RWPE2 (cell line): ENCODE data around the gene MAPK8.

Source experiments
- ATAC-seq: fragments of 200-7000 bp; cut with Tn5 transposase; 3 replicates; pipeline ENCODE4 v1.9.1; 2021; ENCODE audit warnings: low read depth
- DNase-seq: peaks from one replicate; pipeline ENCODE4 v3.0.0-alpha.2; 2020; ENCODE audit warnings: low spot score
- H3K27ac ChIP-seq: fragments of 450-650 bp; 2 replicates; pipeline ENCODE4 v1.5.1; 2017; ENCODE audit warnings: mild to moderate bottlenecking; ENCODE audit not compliant: poor library complexity, severe bottlenecking
- H3K27me3 ChIP-seq: fragments of 250-450 bp; sonication (Bioruptor Pico); 2 replicates; pipeline ENCODE4 v1.5.1; 2021; ENCODE audit warnings: mild to moderate bottlenecking, moderate library complexity; ENCODE audit not compliant: insufficient read depth, poor library complexity, severe bottlenecking
- H3K36me3 ChIP-seq: fragments of 250-450 bp; sonication (Bioruptor Pico); 2 replicates; pipeline ENCODE4 v1.5.1; 2020; ENCODE audit warnings: low read depth, mild to moderate bottlenecking, moderate library complexity
- H3K4me1 ChIP-seq: fragments of 250-450 bp; sonication (Bioruptor Pico); 2 replicates; pipeline ENCODE4 v1.5.1; 2021; ENCODE audit warnings: mild to moderate bottlenecking, moderate library complexity; ENCODE audit not compliant: insufficient read depth, poor library complexity, severe bottlenecking
- H3K4me3 ChIP-seq: fragments of 250-450 bp; sonication (Bioruptor Pico); 2 replicates; pipeline ENCODE4 v1.5.1; 2021; ENCODE audit warnings: mild to moderate bottlenecking, moderate library complexity; ENCODE audit not compliant: severe bottlenecking
- H3K9me3 ChIP-seq: fragments of 250-450 bp; sonication (Bioruptor Pico); 2 replicates; pipeline ENCODE4 v1.5.1; 2021; ENCODE audit warnings: mild to moderate bottlenecking, moderate library complexity; ENCODE audit not compliant: severe bottlenecking
- CTCF ChIP-seq: fragments of 450-650 bp; IDR thresholded peaks from one replicate; pipeline ENCODE4 v1.5.1; 2017; ENCODE audit warnings: mild to moderate bottlenecking, moderate library complexity; ENCODE audit not compliant: poor library complexity, severe bottlenecking

MAPK8 gene

GRCh38 chr10:48306870-48307710, 613 bp downstream of the MAPK8 start:
- Histone ChIP-seq H3K9me3 (no peaks in the 10 kb centered on the region), H3K27ac (peak overlapping the region; percentile 49), H3K27me3 (no peaks in the 10 kb centered on the region), H3K4me1 (peaks cover 40% of the 10 kb centered on the region), H3K4me3 (peak overlapping the region; percentile 98), H3K36me3 (peaks cover 3% of the 10 kb centered on the region)
- ATAC-seq: peak; percentile 23
- no peak for DNase-seq
- no peak for TF ChIP-seq CTCF

- Histone ChIP-seq H3K36me3 (peaks cover 8% of the 10 kb centered on the region), H3K4me1 (peaks cover 44% of the 10 kb centered on the region), H3K4me3 (peak overlapping the region; percentile 98), H3K27me3 (no peaks in the 10 kb centered on the region), H3K9me3 (no peaks in the 10 kb centered on the region), H3K27ac (peak overlapping the region; percentile 49)
- DNase-seq (no peak), ATAC-seq (no peak)
- no peak for TF ChIP-seq CTCF
Measured at GRCh38 chr10:48307711-48308018, 1.2 kb downstream of the MAPK8 start.

- Histone ChIP-seq H3K27ac (peak overlapping the region; percentile 60), H3K4me1 (peaks cover 44% of the 10 kb centered on the region), H3K27me3 (no peaks in the 10 kb centered on the region), H3K36me3 (peaks cover 8% of the 10 kb centered on the region), H3K4me3 (no peak overlapping the region), H3K9me3 (no peaks in the 10 kb centered on the region)
- DNase-seq (no peak), ATAC-seq (peak; percentile 72)
- peak; percentile 52 for TF ChIP-seq CTCF
Measured at GRCh38 chr10:48309711-48310226, 3.3 kb downstream of the MAPK8 start.

- Histone ChIP-seq H3K36me3 (peaks cover 8% of the 10 kb centered on the region), H3K4me1 (peaks cover 37% of the 10 kb centered on the region)
- ATAC-seq: no peak
Measured at GRCh38 chr10:48314107-48314506, 7.6 kb downstream of the MAPK8 start.

More at GRCh38 chr10:48314107-48314506, 7.6 kb downstream of the MAPK8 start:
- H3K9me3 ChIP-seq: no peaks in the 10 kb centered on the region
- no peak overlapping the region for H3K4me3 ChIP-seq
- H3K27ac ChIP-seq: no peak overlapping the region
- no peaks in the 10 kb centered on the region for H3K27me3 ChIP-seq
- no peak for TF ChIP-seq CTCF
- no peak for DNase-seq
